ENCODE data around the gene MAML3.

MAML3 gene

DNA sequence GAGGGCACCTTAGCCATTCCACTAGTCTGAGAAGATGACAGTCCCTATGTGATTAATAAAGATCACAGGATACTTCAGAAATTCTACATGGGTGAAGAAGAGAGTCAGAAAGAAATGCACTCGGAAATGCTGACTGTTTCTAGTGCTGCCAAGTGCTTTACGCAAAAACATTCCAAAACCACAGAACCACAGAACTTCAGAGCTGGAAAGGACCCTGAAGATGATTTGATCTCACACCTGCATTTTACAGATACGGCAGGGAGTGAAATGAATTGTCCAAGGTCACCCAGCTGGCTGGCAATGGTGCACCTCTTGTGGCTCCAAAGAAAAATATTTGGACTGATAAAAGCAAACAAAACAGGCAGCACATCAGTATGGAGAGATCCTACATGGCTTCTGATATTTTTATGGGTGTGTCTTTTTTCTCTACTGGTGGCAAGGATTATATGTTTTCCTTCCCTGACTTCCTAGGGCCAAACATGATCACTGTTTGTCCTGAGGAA, 115.9 kb downstream of the MAML3 start:
- no peak overlapping the region for H3K4me3 ChIP-seq (ENCODE audit: low read length in 2 of 2)
- no peaks in the 10 kb centered on the region for H3K9me3 ChIP-seq (ENCODE audit: control insufficient read depth in 2 of 2, low read length in 2 of 2)
- H3K27me3 ChIP-seq (ENCODE audit: control insufficient read depth in 2 of 2, insufficient read depth in 2 of 2, low read length in 2 of 2) = no peaks in the 10 kb centered on the region
- peak overlapping the region; percentile 25 to 27 for H3K27ac ChIP-seq (ENCODE audit: low read depth in 2 of 2, low read length in 2 of 2)
- no peaks in the 10 kb centered on the region for H3K36me3 ChIP-seq (ENCODE audit: control insufficient read depth in 2 of 2, insufficient read depth in 2 of 2, low read length in 2 of 2)
- peaks cover 6 to 10% of the 10 kb centered on the region in 2 donors for H3K4me1 ChIP-seq (ENCODE audit: control insufficient read depth in 2 of 2, insufficient read depth in 2 of 2, low read length in 2 of 2)
- H3K9ac ChIP-seq (ENCODE audit: low read depth in 1 of 2, low read length in 2 of 2) = no peak overlapping the region

DNA sequence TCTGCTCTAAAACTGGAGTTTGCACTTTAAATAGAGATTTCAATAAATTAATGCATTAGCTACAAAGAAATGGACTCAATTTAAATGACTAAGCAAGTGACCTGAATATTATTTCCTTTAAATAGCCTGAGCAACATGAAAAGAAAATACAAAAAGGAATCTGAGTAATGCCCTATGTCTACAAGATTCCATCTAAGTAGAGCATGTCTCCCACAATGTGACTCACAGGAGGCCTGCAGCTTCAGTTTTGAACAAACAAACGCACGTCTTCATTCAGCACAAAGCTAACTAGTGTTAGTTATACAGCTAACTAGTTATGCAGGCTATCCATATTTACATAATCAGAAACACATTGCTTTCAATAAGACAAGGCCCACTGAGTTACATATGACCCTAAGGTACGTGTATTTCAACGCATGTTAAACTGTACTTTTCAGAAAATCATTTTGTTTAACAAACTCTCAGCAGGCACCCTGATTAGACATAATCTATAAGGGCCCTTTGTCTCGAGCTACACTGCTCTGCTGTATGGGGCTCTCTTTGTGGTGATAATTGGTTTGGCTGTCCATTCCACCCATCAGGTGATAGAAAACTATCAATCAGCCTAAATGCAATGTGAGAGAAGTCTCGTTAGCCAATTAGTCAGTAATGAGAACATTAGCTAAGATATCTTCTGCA, 116.5 kb downstream of the MAML3 start:
- no peak overlapping the region for H3K27ac ChIP-seq (ENCODE audit: low read depth in 2 of 2, low read length in 2 of 2)
- H3K9ac ChIP-seq (ENCODE audit: low read depth in 1 of 2, low read length in 2 of 2) = no peak overlapping the region
- H3K9me3 ChIP-seq (ENCODE audit: control insufficient read depth in 2 of 2, low read length in 2 of 2) = no peaks in the 10 kb centered on the region
- H3K4me1 ChIP-seq (ENCODE audit: control insufficient read depth in 2 of 2, insufficient read depth in 2 of 2, low read length in 2 of 2) = peaks cover 6 to 10% of the 10 kb centered on the region in 2 donors
- H3K36me3 ChIP-seq (ENCODE audit: control insufficient read depth in 2 of 2, insufficient read depth in 2 of 2, low read length in 2 of 2) = no peaks in the 10 kb centered on the region
- H3K27me3 ChIP-seq (ENCODE audit: control insufficient read depth in 2 of 2, insufficient read depth in 2 of 2, low read length in 2 of 2) = no peaks in the 10 kb centered on the region
- no peak overlapping the region for H3K4me3 ChIP-seq (ENCODE audit: low read length in 2 of 2)

DNA sequence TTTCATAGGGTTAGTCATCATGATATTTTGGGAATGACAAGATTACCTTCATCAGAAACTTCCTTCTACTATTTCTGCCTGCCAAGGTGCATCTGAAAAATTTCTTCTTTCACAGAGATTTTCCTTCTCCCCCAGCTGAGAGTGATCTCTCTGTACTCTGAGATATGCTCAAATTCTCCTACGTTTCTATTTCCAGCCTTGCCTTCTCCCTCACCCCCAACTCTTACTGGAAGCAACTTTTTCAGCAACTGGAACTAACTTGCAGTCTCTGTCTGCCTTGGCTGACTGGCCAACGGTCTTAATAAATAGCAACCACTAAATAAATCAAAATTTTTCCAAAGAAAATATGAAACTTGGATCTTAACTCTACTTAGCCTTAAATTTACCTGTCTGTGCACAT, 122.3 kb downstream of the MAML3 start:
- H3K9ac ChIP-seq (ENCODE audit: low read depth in 1 of 2, low read length in 2 of 2) = no peak overlapping the region
- no peak overlapping the region for H3K27ac ChIP-seq (ENCODE audit: low read depth in 2 of 2, low read length in 2 of 2)
- H3K27me3 ChIP-seq (ENCODE audit: control insufficient read depth in 2 of 2, insufficient read depth in 2 of 2, low read length in 2 of 2) = no peaks in the 10 kb centered on the region
- no peaks in the 10 kb centered on the region for H3K9me3 ChIP-seq (ENCODE audit: control insufficient read depth in 2 of 2, low read length in 2 of 2)
- peaks cover 5 to 6% of the 10 kb centered on the region in 2 donors for H3K4me1 ChIP-seq (ENCODE audit: control insufficient read depth in 2 of 2, insufficient read depth in 2 of 2, low read length in 2 of 2)
- no peak overlapping the region for H3K4me3 ChIP-seq (ENCODE audit: low read length in 2 of 2)
- no peaks in the 10 kb centered on the region for H3K36me3 ChIP-seq (ENCODE audit: control insufficient read depth in 2 of 2, insufficient read depth in 2 of 2, low read length in 2 of 2)

DNA sequence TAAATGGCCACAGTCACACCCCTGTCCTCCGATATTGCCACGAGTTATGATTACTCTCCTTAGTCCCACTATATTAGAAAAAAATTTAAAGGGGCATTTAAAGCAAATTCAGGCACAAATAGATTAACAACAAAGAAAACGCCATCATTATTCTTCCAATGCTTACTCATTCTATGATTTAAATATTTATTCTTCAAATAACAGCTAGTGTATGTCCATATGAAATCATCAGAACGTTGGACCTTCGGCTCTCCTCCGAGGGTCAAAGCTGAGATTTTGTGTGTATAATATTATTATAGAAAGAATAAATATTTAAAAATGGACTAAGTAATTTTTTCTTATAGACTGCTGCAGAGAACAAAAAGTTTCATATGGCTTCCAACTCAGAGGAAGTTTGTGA, 122.9 kb downstream of the MAML3 start:
- Histone ChIP-seq H3K9me3 (ENCODE audit: control insufficient read depth in 2 of 2, low read length in 2 of 2) (no peaks in the 10 kb centered on the region), H3K36me3 (ENCODE audit: control insufficient read depth in 2 of 2, insufficient read depth in 2 of 2, low read length in 2 of 2) (no peaks in the 10 kb centered on the region), H3K9ac (ENCODE audit: low read depth in 1 of 2, low read length in 2 of 2) (no peak overlapping the region), H3K4me3 (ENCODE audit: low read length in 2 of 2) (no peak overlapping the region), H3K27me3 (ENCODE audit: control insufficient read depth in 2 of 2, insufficient read depth in 2 of 2, low read length in 2 of 2) (no peaks in the 10 kb centered on the region), H3K27ac (ENCODE audit: low read depth in 2 of 2, low read length in 2 of 2) (no peak overlapping the region), H3K4me1 (ENCODE audit: control insufficient read depth in 2 of 2, insufficient read depth in 2 of 2, low read length in 2 of 2) (peaks cover 5 to 6% of the 10 kb centered on the region in 2 donors)

DNA sequence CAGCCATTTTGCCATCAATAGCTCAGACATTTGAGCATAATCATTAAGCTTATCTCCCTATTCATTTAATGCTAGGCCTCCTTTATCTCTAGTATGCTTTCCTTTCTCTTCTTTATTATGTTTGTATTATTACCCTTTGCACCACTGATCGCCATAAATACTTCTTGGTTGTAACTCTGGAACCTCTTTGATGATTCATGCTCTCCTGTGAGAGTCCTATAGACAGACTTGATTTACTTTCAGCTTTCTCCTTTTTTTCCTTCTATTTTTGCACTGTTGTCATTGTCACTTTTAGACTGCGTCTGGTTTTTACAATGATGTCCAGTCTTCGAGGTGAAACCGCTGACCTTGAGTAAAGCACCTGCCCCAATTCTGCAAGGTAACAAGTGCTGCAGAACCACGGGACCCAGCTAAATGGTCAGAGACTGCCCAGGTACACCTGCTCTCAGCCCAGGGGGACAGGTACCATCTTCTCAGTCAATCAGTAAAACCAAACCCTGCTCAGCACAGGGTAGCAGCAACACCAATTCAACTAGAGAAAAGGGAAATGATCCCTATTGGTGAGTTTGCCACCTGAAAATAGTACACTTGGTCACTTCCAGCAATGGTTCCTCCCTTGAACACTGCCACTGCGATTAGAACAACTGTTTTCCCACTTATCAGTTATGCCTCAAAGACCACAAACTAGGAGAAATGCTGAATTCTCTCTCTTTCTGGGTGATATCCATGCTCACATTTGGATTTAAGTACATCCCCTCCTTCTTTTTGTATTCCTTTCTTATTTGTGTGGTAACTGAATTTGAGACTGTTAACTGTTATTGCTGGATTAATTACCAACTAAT, 125.1 kb downstream of the MAML3 start:
- no peak overlapping the region for H3K4me3 ChIP-seq (ENCODE audit: low read length in 2 of 2)
- H3K27me3 ChIP-seq (ENCODE audit: control insufficient read depth in 2 of 2, insufficient read depth in 2 of 2, low read length in 2 of 2) = no peaks in the 10 kb centered on the region
- H3K9ac ChIP-seq (ENCODE audit: low read depth in 1 of 2, low read length in 2 of 2) = no peak overlapping the region
- H3K36me3 ChIP-seq (ENCODE audit: control insufficient read depth in 2 of 2, insufficient read depth in 2 of 2, low read length in 2 of 2) = no peaks in the 10 kb centered on the region
- no peaks in the 10 kb centered on the region for H3K9me3 ChIP-seq (ENCODE audit: control insufficient read depth in 2 of 2, low read length in 2 of 2)
- peaks cover 5 to 12% of the 10 kb centered on the region in 2 donors for H3K4me1 ChIP-seq (ENCODE audit: control insufficient read depth in 2 of 2, insufficient read depth in 2 of 2, low read length in 2 of 2)
- no peak overlapping the region for H3K27ac ChIP-seq (ENCODE audit: low read depth in 2 of 2, low read length in 2 of 2)

DNA sequence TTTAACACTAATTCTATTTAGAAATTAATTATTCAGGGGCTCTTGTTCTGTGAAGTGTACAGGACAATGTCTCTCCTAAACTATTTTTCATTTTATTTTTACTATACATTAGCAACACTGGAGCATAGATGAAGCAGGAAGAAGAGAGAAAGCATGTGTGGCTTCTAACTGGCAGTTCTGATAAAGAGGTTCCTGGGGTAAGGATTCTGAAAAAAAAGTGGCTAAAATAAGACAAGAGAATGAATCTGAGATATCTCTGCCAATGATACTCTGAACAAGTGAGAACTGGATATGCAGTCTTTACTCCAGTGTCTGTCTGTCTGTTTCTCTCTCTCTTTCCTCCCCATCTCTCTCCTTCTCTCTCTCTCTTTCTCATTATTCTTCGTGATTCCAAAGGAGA, 125.9 kb downstream of the MAML3 start:
- Histone ChIP-seq H3K9me3 (ENCODE audit: control insufficient read depth in 2 of 2, low read length in 2 of 2) (no peaks in the 10 kb centered on the region), H3K27ac (ENCODE audit: low read depth in 2 of 2, low read length in 2 of 2) (no peak overlapping the region), H3K9ac (ENCODE audit: low read depth in 1 of 2, low read length in 2 of 2) (no peak overlapping the region), H3K36me3 (ENCODE audit: control insufficient read depth in 2 of 2, insufficient read depth in 2 of 2, low read length in 2 of 2) (no peaks in the 10 kb centered on the region), H3K4me1 (ENCODE audit: control insufficient read depth in 2 of 2, insufficient read depth in 2 of 2, low read length in 2 of 2) (peaks cover 8 to 12% of the 10 kb centered on the region in 2 donors), H3K27me3 (ENCODE audit: control insufficient read depth in 2 of 2, insufficient read depth in 2 of 2, low read length in 2 of 2) (no peaks in the 10 kb centered on the region), H3K4me3 (ENCODE audit: low read length in 2 of 2) (no peak overlapping the region)

DNA sequence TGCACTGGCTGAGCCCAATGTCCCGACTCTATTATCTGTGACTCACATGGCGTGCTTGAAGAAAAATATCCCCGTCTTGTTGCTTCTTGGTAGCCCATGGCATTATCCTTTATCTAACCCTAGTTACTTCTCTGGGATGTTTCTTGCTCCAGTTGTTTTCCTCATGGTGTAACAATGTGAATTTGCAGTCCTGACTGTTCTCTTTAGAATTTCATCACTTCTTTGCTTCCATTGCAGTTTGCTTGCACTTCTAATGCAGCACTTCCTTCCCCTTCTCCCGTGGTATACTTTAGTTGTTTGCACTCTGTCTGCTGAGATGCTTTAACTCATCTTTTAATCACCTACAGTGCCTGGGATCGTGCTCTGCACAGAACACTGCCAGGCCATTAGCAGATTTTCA, 126.9 kb downstream of the MAML3 start:
- H3K36me3 ChIP-seq (ENCODE audit: control insufficient read depth in 2 of 2, insufficient read depth in 2 of 2, low read length in 2 of 2) = no peaks in the 10 kb centered on the region
- no peak overlapping the region for H3K27ac ChIP-seq (ENCODE audit: low read depth in 2 of 2, low read length in 2 of 2)
- no peaks in the 10 kb centered on the region for H3K27me3 ChIP-seq (ENCODE audit: control insufficient read depth in 2 of 2, insufficient read depth in 2 of 2, low read length in 2 of 2)
- H3K9me3 ChIP-seq (ENCODE audit: control insufficient read depth in 2 of 2, low read length in 2 of 2) = no peaks in the 10 kb centered on the region
- peaks cover 10 to 12% of the 10 kb centered on the region in 2 donors for H3K4me1 ChIP-seq (ENCODE audit: control insufficient read depth in 2 of 2, insufficient read depth in 2 of 2, low read length in 2 of 2)
- H3K4me3 ChIP-seq (ENCODE audit: low read length in 2 of 2) = no peak overlapping the region
- H3K9ac ChIP-seq (ENCODE audit: low read depth in 1 of 2, low read length in 2 of 2) = no peak overlapping the region

DNA sequence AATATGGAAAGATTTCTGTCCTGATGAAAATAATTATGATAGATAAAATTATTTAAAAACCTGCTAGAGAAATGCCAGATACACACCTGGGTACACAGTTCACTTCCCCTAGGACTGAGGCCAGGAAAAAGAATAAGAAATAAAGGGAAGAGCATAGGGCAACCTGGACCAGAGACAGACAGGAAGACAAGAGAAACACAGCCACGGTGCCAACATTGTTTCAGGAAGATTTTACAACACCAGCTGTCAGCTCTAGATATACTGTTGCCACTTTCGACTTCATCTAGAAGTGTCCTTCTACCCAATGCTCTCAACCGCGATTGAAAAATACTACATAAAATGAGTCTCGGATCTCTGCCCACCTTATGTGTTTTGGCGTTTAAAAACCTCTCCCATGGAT, 128.5 kb downstream of the MAML3 start:
- Histone ChIP-seq H3K9me3 (ENCODE audit: control insufficient read depth in 2 of 2, low read length in 2 of 2) (no peaks in the 10 kb centered on the region), H3K36me3 (ENCODE audit: control insufficient read depth in 2 of 2, insufficient read depth in 2 of 2, low read length in 2 of 2) (no peaks in the 10 kb centered on the region), H3K27ac (ENCODE audit: low read depth in 2 of 2, low read length in 2 of 2) (no peak overlapping the region), H3K27me3 (ENCODE audit: control insufficient read depth in 2 of 2, insufficient read depth in 2 of 2, low read length in 2 of 2) (no peaks in the 10 kb centered on the region), H3K9ac (ENCODE audit: low read depth in 1 of 2, low read length in 2 of 2) (no peak overlapping the region), H3K4me1 (ENCODE audit: control insufficient read depth in 2 of 2, insufficient read depth in 2 of 2, low read length in 2 of 2) (peaks cover 15 to 18% of the 10 kb centered on the region in 2 donors), H3K4me3 (ENCODE audit: low read length in 2 of 2) (no peak overlapping the region)

DNA sequence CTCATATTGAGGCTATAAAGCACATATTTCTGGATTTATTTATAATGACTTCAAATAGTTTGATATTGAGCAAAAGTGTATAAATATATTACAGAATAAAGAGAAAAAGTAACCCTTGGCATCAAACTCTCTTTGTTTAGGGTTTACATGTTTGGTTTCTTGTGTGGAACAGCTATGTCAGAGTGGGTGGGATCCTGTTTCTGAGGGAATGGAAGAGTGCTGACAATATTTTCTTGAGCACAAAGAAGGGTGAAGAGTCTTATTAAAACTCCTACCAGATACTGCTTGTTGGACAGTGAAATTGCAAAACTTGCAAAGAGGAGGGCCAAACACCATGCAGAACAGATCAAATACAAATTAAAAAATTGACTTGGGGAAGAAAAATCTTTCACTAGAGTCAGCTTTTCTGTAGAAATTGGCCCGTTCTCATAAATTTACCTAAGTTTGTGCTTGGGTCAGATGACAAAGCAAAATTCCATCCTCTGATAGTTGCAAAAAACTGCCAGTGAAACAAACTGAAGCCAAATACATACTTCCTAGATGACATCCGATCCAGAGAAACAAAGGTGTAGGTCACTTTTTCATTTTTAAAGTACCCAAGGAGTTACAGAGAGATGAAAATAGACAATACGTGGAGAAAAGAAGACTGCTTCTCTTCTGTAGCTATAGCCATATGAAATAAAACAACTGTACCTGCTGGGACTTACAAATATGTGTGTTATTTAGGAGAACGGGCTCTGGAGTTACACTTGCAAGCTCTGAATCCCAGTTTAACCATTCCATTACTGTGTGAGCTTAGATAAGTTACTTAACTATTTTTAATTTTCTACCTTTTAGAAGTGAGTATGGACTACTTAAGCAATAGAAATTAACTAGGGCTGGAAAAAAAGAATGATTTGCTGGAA, 133.3 kb downstream of the MAML3 start:
- Histone ChIP-seq H3K4me1 (ENCODE audit: control insufficient read depth in 2 of 2, insufficient read depth in 2 of 2, low read length in 2 of 2) (peaks cover 16 to 23% of the 10 kb centered on the region in 2 donors), H3K27ac (ENCODE audit: low read depth in 2 of 2, low read length in 2 of 2) (peak overlapping the region; percentile 81 to 88), H3K27me3 (ENCODE audit: control insufficient read depth in 2 of 2, insufficient read depth in 2 of 2, low read length in 2 of 2) (no peaks in the 10 kb centered on the region), H3K9ac (ENCODE audit: low read depth in 1 of 2, low read length in 2 of 2) (no peak overlapping the region), H3K9me3 (ENCODE audit: control insufficient read depth in 2 of 2, low read length in 2 of 2) (no peaks in the 10 kb centered on the region), H3K4me3 (ENCODE audit: low read length in 2 of 2) (no peak overlapping the region), H3K36me3 (ENCODE audit: control insufficient read depth in 2 of 2, insufficient read depth in 2 of 2, low read length in 2 of 2) (no peaks in the 10 kb centered on the region)
